Measurements from ENCODE around the gene SARNP. TPM values are rescaled to one million over a fixed set of nuclear protein-coding genes. Genes with fewer than 3 reads are reported as not detected.
"Not testable (repeated sequence)": the region's sequence is repeated elsewhere in the genome, so short reads cannot be mapped to it uniquely, and the experiment has no call there.

Gene SARNP
- polyA plus RNA-seq, 2 of the 4 experiments (the other 2 are of a cell fraction) = 123 to 198 TPM

DNA sequence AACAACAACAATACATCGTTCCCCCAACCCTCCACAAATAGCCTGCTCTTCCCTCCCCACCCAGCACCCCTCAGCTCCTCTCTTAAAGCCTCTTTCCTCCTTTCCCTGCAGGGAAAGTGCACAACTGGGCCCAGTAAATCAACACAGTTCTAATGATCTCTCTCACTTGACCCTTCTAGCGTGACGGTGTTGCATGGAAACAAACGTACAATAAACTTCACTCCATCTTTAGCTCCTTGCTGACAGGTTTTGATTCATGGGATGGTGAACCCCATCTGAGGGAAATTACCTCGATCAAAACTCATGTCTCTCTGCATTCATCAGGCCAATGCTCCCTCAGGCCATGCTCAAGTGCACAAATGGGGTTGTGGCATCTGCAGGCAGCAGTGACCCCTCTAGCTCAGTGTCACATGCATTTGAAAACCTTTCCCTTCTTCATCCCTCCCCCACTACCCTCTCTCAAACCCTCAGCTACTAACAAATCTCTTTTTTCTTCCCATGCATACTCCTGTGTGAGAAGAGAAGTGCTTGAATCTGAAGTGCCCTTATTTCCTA lies 51.7 kb downstream of the SARNP start:
- no peak for DNase-seq (ENCODE audit: low read depth in 1 of 2, low spot score in 1 of 2)
- FAIRE-seq = no peak
- no peak; a peak in 1 of 6 replicates for ATAC-seq
- CTCF ChIA-PET = interaction anchor here (0.7 to 1.2 kb wide), 5 partner anchors 13 to 27 kb away, joined by 3 to 7 read pairs (median 3); no protein-coding TSS in a partner anchor
- Histone ChIP-seq H3K27ac (no peak overlapping the region), H3K4me2 (no peak overlapping the region), H3K4me1 (no peaks in the 10 kb centered on the region), H3K9me3 (no peaks in the 10 kb centered on the region), H3K4me3 (no peak overlapping the region)
- POLR2A ChIA-PET = no interaction called here
- no peak for TF ChIP-seq MAZ (IDR thresholded peaks at IDR 0.05; ENCODE audit: borderline replicate concordance, low read depth, low read length)
- no peak for TF ChIP-seq KDM5A (IDR thresholded peaks at IDR 0.05)
- no peak for TF ChIP-seq EHMT2 (IDR thresholded peaks at IDR 0.05; ENCODE audit: low read depth)
- TF ChIP-seq EP300 (IDR thresholded peaks at IDR 0.05) = no peak
- no peak for TF ChIP-seq RNF2 (IDR thresholded peaks at IDR 0.05; ENCODE audit: borderline replicate concordance, low read depth)
- no peak for TF ChIP-seq HEYL (CRISPR knock-in tag; IDR thresholded peaks at IDR 0.05)
- 86% methylated on average over 5 of the region's 5 CpGs for WGBS (ENCODE audit: missing lambda C conversion rate)

DNA sequence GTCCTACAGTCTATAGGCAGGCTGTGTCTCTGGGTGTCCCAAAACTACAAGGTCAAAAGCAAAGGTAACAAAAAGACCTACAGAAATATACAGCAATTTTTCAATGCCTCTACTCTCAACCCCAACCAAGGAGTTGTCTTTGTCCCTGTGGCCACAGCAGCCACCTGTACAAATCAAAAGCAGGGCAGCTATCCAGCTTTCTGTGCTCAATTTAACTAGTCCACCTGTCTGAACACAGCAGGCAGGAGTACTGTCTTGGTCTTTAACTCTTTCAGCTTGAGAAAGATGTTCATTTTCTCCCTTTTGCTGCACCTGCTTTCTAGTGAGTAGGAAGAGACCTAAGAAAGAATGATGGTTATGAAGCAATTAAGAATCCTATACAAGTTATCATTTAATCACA lies 54.9 kb downstream of the SARNP start:
- ATAC-seq = no peak
- CTCF ChIA-PET = interaction anchor here (0.8 to 2.2 kb wide), 5 partner anchors 10 to 39 kb away, joined by 3 to 7 read pairs (median 3); no protein-coding TSS in a partner anchor
- TF ChIP-seq ZC3H11A (IDR thresholded peaks at IDR 0.05) (no peak), EHF (CRISPR knock-in tag; IDR thresholded peaks at IDR 0.05) (no peak), MAZ (IDR thresholded peaks at IDR 0.05; ENCODE audit: borderline replicate concordance, low read depth, low read length) (no peak), EHMT2 (IDR thresholded peaks at IDR 0.05; ENCODE audit: low read depth) (no peak), HDAC2 (IDR thresholded peaks at IDR 0.05) (no peak), RNF2 (IDR thresholded peaks at IDR 0.05; ENCODE audit: borderline replicate concordance, low read depth) (no peak)
- TF ChIP-seq, protein P1, sequence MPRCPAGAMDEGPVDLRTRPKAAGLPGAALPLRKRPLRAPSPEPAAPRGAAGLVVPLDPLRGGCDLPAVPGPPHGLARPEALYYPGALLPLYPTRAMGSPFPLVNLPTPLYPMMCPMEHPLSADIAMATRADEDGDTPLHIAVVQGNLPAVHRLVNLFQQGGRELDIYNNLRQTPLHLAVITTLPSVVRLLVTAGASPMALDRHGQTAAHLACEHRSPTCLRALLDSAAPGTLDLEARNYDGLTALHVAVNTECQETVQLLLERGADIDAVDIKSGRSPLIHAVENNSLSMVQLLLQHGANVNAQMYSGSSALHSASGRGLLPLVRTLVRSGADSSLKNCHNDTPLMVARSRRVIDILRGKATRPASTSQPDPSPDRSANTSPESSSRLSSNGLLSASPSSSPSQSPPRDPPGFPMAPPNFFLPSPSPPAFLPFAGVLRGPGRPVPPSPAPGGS (IDR thresholded peaks at IDR 0.05) = no peak

DNA sequence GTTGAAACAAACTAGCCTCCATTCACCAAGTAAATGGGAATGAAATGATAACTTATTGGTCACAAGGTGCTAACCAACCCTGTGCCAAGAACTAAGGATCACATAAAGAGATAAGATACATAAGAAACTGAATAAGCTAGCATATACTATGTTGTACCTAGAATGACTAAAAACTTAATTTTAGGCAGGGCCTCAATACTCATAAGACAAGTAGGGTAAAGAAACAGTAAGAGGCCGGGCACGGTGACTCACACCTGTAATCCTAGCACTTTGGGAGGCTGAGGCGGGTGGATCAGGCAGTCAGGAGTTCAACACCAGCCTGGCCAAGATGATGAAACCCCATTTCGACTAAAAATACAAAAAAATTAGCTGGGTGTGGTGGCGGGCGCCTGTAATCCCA lies 56.9 kb downstream of the SARNP start:
- Histone ChIP-seq H3K4me2 (no peak overlapping the region), H3K9me3 (0 out of 3 replicates have a peak, but pooled peaks cover 2% of the 10 kb centered on the region), H3K27ac (no peak overlapping the region), H3K4me1 (no peaks in the 10 kb centered on the region), H3K4me3 (no peak overlapping the region)
- WGBS (ENCODE audit: missing lambda C conversion rate) = 98% methylated on average over 6 of the region's 6 CpGs
- FAIRE-seq (no peak), DNase-seq (ENCODE audit: low read depth in 1 of 2, low spot score in 1 of 2) (no peak), ATAC-seq (no peak)
- POLR2A ChIA-PET = no interaction called here
- TF ChIP-seq, protein P2, sequence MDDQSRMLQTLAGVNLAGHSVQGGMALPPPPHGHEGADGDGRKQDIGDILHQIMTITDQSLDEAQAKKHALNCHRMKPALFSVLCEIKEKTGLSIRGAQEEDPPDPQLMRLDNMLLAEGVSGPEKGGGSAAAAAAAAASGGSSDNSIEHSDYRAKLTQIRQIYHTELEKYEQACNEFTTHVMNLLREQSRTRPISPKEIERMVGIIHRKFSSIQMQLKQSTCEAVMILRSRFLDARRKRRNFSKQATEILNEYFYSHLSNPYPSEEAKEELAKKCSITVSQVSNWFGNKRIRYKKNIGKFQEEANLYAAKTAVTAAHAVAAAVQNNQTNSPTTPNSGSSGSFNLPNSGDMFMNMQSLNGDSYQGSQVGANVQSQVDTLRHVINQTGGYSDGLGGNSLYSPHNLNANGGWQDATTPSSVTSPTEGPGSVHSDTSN (IDR thresholded peaks at IDR 0.05) = no peak
- no peak for TF ChIP-seq NR3C1 (IDR thresholded peaks at IDR 0.05)
- TF ChIP-seq HOXB5 (CRISPR knock-in tag; IDR thresholded peaks at IDR 0.05) = no peak
- TF ChIP-seq HEYL (CRISPR knock-in tag; IDR thresholded peaks at IDR 0.05) = no peak
- TF ChIP-seq, protein P3, sequence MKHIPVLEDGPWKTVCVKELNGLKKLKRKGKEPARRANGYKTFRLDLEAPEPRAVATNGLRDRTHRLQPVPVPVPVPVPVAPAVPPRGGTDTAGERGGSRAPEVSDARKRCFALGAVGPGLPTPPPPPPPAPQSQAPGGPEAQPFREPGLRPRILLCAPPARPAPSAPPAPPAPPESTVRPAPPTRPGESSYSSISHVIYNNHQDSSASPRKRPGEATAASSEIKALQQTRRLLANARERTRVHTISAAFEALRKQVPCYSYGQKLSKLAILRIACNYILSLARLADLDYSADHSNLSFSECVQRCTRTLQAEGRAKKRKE (CRISPR knock-in tag; IDR thresholded peaks at IDR 0.05; ENCODE audit: low read depth) = no peak
- no peak for TF ChIP-seq MAFK (IDR thresholded peaks at IDR 0.05; ENCODE audit: partially characterized antibody)
- no peak for TF ChIP-seq HOXB13 (CRISPR knock-in tag; IDR thresholded peaks at IDR 0.05; ENCODE audit: low read depth)
- no peak for TF ChIP-seq HDAC2 (IDR thresholded peaks at IDR 0.05)
- TF ChIP-seq, protein P4, sequence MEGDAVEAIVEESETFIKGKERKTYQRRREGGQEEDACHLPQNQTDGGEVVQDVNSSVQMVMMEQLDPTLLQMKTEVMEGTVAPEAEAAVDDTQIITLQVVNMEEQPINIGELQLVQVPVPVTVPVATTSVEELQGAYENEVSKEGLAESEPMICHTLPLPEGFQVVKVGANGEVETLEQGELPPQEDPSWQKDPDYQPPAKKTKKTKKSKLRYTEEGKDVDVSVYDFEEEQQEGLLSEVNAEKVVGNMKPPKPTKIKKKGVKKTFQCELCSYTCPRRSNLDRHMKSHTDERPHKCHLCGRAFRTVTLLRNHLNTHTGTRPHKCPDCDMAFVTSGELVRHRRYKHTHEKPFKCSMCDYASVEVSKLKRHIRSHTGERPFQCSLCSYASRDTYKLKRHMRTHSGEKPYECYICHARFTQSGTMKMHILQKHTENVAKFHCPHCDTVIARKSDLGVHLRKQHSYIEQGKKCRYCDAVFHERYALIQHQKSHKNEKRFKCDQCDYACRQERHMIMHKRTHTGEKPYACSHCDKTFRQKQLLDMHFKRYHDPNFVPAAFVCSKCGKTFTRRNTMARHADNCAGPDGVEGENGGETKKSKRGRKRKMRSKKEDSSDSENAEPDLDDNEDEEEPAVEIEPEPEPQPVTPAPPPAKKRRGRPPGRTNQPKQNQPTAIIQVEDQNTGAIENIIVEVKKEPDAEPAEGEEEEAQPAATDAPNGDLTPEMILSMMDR (IDR thresholded peaks at IDR 0.05) = no peak
- TF ChIP-seq, protein P5, sequence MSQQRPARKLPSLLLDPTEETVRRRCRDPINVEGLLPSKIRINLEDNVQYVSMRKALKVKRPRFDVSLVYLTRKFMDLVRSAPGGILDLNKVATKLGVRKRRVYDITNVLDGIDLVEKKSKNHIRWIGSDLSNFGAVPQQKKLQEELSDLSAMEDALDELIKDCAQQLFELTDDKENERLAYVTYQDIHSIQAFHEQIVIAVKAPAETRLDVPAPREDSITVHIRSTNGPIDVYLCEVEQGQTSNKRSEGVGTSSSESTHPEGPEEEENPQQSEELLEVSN (IDR thresholded peaks at IDR 0.05; ENCODE audit: borderline replicate concordance, low read depth) = no peak
- TF ChIP-seq SMC3 (IDR thresholded peaks at IDR 0.05) = no peak
- no peak for TF ChIP-seq EP300 (IDR thresholded peaks at IDR 0.05)
- no peak for TF ChIP-seq ZNF302 (CRISPR knock-in tag; IDR thresholded peaks at IDR 0.05)
- TF ChIP-seq KDM1A (IDR thresholded peaks at IDR 0.05; ENCODE audit: low read depth) = no peak
- no peak for TF ChIP-seq ZC3H11A (IDR thresholded peaks at IDR 0.05)
- no peak for TF ChIP-seq ESRRA (IDR thresholded peaks at IDR 0.05; ENCODE audit: borderline replicate concordance, low read length)
- no peak for TF ChIP-seq POLR2AphosphoS2 (conservative IDR thresholded peaks at IDR 0.05; ENCODE audit: low read length)
- CTCF ChIA-PET = interaction anchor here (0.9 to 2.2 kb wide), 2 partner anchors 12 to 22 kb away, joined by 3 to 7 read pairs; no protein-coding TSS in a partner anchor

More for the DNA sequence above, 54.9 kb downstream of the SARNP start:
- no peak overlapping the region for H3K4me3 ChIP-seq
- 0 out of 3 replicates have a peak, but pooled peaks cover 2% of the 10 kb centered on the region for H3K9me3 ChIP-seq
- no peak for FAIRE-seq
- POLR2A ChIA-PET = no interaction called here
- no peak overlapping the region for H3K4me2 ChIP-seq
- no peak for DNase-seq (ENCODE audit: low read depth in 1 of 2, low spot score in 1 of 2)
- H3K27ac ChIP-seq = no peak overlapping the region
- H3K4me1 ChIP-seq = no peaks in the 10 kb centered on the region

DNA sequence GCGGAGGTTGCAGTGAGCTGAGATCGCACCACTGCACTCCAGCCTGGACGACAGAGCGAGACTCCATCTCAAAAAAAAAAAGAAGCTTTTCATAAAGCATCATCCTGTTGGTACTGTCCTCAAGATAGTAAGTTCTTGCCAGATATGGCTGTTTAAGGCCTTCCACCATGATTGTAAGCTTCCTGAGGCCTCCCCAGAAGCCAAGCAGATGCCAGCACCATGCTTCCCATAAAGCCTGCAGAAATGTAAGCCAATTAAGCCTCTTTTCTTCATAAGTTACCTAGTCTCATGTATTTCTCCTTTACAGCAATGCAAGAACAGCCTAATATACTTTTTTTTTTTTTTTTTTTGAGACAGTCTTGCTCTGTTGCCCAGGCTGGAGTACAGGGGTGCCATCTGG lies 58.9 kb downstream of the SARNP start:
- H3K4me1 ChIP-seq; POLR2A ChIA-PET; DNase-seq (ENCODE audit: low read depth in 1 of 2, low spot score in 1 of 2); ATAC-seq; H3K4me3 ChIP-seq; H3K4me2 ChIP-seq; H3K27ac ChIP-seq; FAIRE-seq; H3K9me3 ChIP-seq: not testable (repeated sequence)
- CTCF ChIA-PET = interaction anchor here (1.2 to 14.4 kb wide), 4 partner anchors 9 to 260 kb away, joined by 3 to 137 read pairs (median 4); no protein-coding TSS in a partner anchor
- 94% methylated on average over 4 of the region's 4 CpGs for WGBS (ENCODE audit: missing lambda C conversion rate)
